WTC11 (cell line): ENCODE measurements around the gene SBNO2. TPM values are rescaled to one million over a fixed set of nuclear protein-coding genes. Genes with fewer than 3 reads are reported as not detected.

ENCODE experiments used
- ATAC-seq: fragments of 200-7000 bp; cut with Tn5 transposase; 2 replicates; pipeline ENCODE4 v1.10.0; 2021; ENCODE audit warnings: mild to moderate bottlenecking, moderate library complexity
- CTCF ChIA-PET: fragments of 300-600 bp; sonication (Branson Sonifier 250); formaldehyde crosslinking; loops from one replicate; lab custom pipeline; 2021; ENCODE audit warnings: antibody characterized with exemption; lab: Charles Lee
- POLR2A ChIA-PET: fragments of 350-600 bp; sonication (Branson Sonifier 250); formaldehyde crosslinking; loops from one replicate; lab custom pipeline; 2021; ENCODE audit warnings: antibody characterized with exemption; lab: Charles Lee
- DNase-seq: peaks from one replicate; pipeline ENCODE4 v3.0.0; 2021; ENCODE audit warnings: low spot score
- H3K27ac Mint-ChIP-seq: 2 replicates; pipeline ENCODE4 v1.8.0; 2021; ENCODE audit warnings: mixed read lengths
- H3K27me3 Mint-ChIP-seq: 2 replicates; pipeline ENCODE4 v1.8.0; 2021; ENCODE audit warnings: low read depth, mild to moderate bottlenecking, moderate library complexity, mixed read lengths
- H3K36me3 Mint-ChIP-seq: 2 replicates; pipeline ENCODE4 v1.8.0; 2021; ENCODE audit warnings: mixed read lengths
- H3K4me1 Mint-ChIP-seq: 2 replicates; pipeline ENCODE4 v1.8.0; 2022; ENCODE audit warnings: mixed read lengths
- H3K4me3 Mint-ChIP-seq: 2 replicates; pipeline ENCODE4 v1.8.0; 2021; ENCODE audit warnings: mild to moderate bottlenecking, moderate library complexity, mixed read lengths
- H3K9me3 Mint-ChIP-seq: 2 replicates; pipeline ENCODE4 v1.8.0; 2021; ENCODE audit warnings: mixed read lengths
- ATF1 ChIP-seq: sonication (generic); formaldehyde crosslinking; IDR thresholded peaks from 2 replicates; pipeline ENCODE4 v1.8.1; 2023; ENCODE audit warnings: mild to moderate bottlenecking, moderate library complexity, missing genetic modification reagents
- E2F1 ChIP-seq: sonication (generic); formaldehyde crosslinking; IDR thresholded peaks from 2 replicates; pipeline ENCODE4 v1.8.0; 2022; ENCODE audit warnings: mild to moderate bottlenecking, missing genetic modification reagents
- ELF4 ChIP-seq: sonication (generic); formaldehyde crosslinking; IDR thresholded peaks from 2 replicates; pipeline ENCODE4 v1.8.1; 2022; ENCODE audit warnings: low read depth, mild to moderate bottlenecking, moderate library complexity, missing genetic modification reagents
- ESRRA ChIP-seq: sonication (generic); formaldehyde crosslinking; IDR thresholded peaks from 2 replicates; pipeline ENCODE4 v1.8.1; 2022; ENCODE audit warnings: mild to moderate bottlenecking, missing genetic modification reagents, borderline replicate concordance
- GABPB1 ChIP-seq: sonication (generic); formaldehyde crosslinking; IDR thresholded peaks from 2 replicates; pipeline ENCODE4 v1.8.1; 2023; ENCODE audit warnings: mild to moderate bottlenecking, missing genetic modification reagents
- IRF1 ChIP-seq: sonication (generic); formaldehyde crosslinking; IDR thresholded peaks from 2 replicates; pipeline ENCODE4 v1.8.0; 2023; ENCODE audit warnings: missing genetic modification reagents
- IRF2 ChIP-seq: sonication (generic); formaldehyde crosslinking; IDR thresholded peaks from 2 replicates; pipeline ENCODE4 v1.8.0; 2022; ENCODE audit warnings: low read depth, missing genetic modification reagents, borderline replicate concordance
- JAZF1 ChIP-seq: fragments of 250-450 bp; sonication (Bioruptor Pico); IDR thresholded peaks from 2 replicates; pipeline ENCODE4 v1.9.0; 2021; ENCODE audit warnings: moderate library complexity, mild to moderate bottlenecking, inconsistent platforms
- MAX ChIP-seq: sonication (generic); formaldehyde crosslinking; IDR thresholded peaks from 2 replicates; pipeline ENCODE4 v1.8.0; 2022; ENCODE audit warnings: mild to moderate bottlenecking, missing genetic modification reagents
- MLX ChIP-seq: sonication (generic); formaldehyde crosslinking; IDR thresholded peaks from 2 replicates; pipeline ENCODE4 v1.8.1; 2023; ENCODE audit warnings: mild to moderate bottlenecking, missing genetic modification reagents, moderate library complexity
- NR1H2 ChIP-seq: sonication (generic); formaldehyde crosslinking; IDR thresholded peaks from 2 replicates; pipeline ENCODE4 v1.9.0; 2021; ENCODE audit warnings: mild to moderate bottlenecking, moderate library complexity, missing genetic modification reagents
- RELA ChIP-seq: sonication (generic); formaldehyde crosslinking; IDR thresholded peaks from 2 replicates; pipeline ENCODE4 v1.8.1; 2022; ENCODE audit warnings: missing genetic modification reagents, mild to moderate bottlenecking, borderline replicate concordance
- RORB ChIP-seq: fragments of 250-450 bp; sonication (Bioruptor Pico); IDR thresholded peaks from 2 replicates; pipeline ENCODE4 v1.9.0; 2021; ENCODE audit warnings: mild to moderate bottlenecking
- TP53 ChIP-seq: sonication (generic); formaldehyde crosslinking; IDR thresholded peaks from 2 replicates; pipeline ENCODE4 v1.8.1; 2023; ENCODE audit warnings: mild to moderate bottlenecking, missing genetic modification reagents
- ZNF138 ChIP-seq: sonication (generic); formaldehyde crosslinking; conservative IDR thresholded peaks from 2 replicates; pipeline ENCODE4 v1.8.1; 2022; ENCODE audit warnings: mild to moderate bottlenecking, moderate library complexity, missing genetic modification reagents
- ZNF396 ChIP-seq: fragments of 250-450 bp; sonication (Bioruptor Pico); IDR thresholded peaks from 2 replicates; pipeline ENCODE4 v1.8.0; 2021; ENCODE audit warnings: mild to moderate bottlenecking, moderate library complexity, borderline replicate concordance
- ZNF425 ChIP-seq: fragments of 250-450 bp; sonication (Bioruptor Pico); conservative IDR thresholded peaks from 2 replicates; pipeline ENCODE4 v1.9.0; 2021; ENCODE audit warnings: mild to moderate bottlenecking
- total RNA-seq: library from RNA; stranded (reverse); gene quantifications from 3 replicates; pipeline ENCODE4 v1.2.3, GENCODE V29; 2021
- TF ChIP-seq, protein P1 (sequence below): fragments of 250-450 bp; sonication (Bioruptor Pico); IDR thresholded peaks from 2 replicates; pipeline ENCODE4 v1.9.0; 2021; ENCODE audit warnings: mild to moderate bottlenecking

The SBNO2 gene
- total RNA-seq, 1 experiment from 2014 or later, result 57.3 TPM

GRCh38 chr19:1182727-1183126 lies 8.7 kb upstream of the SBNO2 start:
- H3K9me3 Mint-ChIP-seq, result no peaks in the 10 kb centered on the region
- H3K27me3 Mint-ChIP-seq, result no peaks in the 10 kb centered on the region
- H3K27ac Mint-ChIP-seq, result no peak overlapping the region
- CTCF ChIA-PET, result interaction anchor here (0.6 to 1.7 kb wide), 3 partner anchors 12 to 69 kb away, joined by 4 to 6 read pairs (median 5); no protein-coding TSS in a partner anchor
- H3K36me3 Mint-ChIP-seq, result no peaks in the 10 kb centered on the region
- DNase-seq (no peak), ATAC-seq (no peak)
- POLR2A ChIA-PET, result no interaction called here
- no peak overlapping the region for H3K4me3 Mint-ChIP-seq
- H3K4me1 Mint-ChIP-seq, result peaks cover 15% of the 10 kb centered on the region
- TF ChIP-seq MLX (CRISPR knock-in tag) (no peak), ATF1 (no peak), IRF2 (no peak), IRF1 (CRISPR knock-in tag) (no peak), ZNF138 (no peak)

- no peaks in the 10 kb centered on the region for H3K9me3 Mint-ChIP-seq
- H3K36me3 Mint-ChIP-seq, result no peaks in the 10 kb centered on the region
- TF ChIP-seq JAZF1 (CRISPR knock-in tag), result no peak
- no peak for TF ChIP-seq RORB (CRISPR knock-in tag)
- no peak for TF ChIP-seq IRF2
- no peak for TF ChIP-seq ELF4 (CRISPR knock-in tag)
- TF ChIP-seq MAX, result no peak
- no peak for TF ChIP-seq TP53
- TF ChIP-seq RELA (CRISPR knock-in tag), result no peak
- no peak for TF ChIP-seq ESRRA
- TF ChIP-seq E2F1 (CRISPR knock-in tag), result no peak
- TF ChIP-seq NR1H2 (CRISPR knock-in tag), result no peak
- TF ChIP-seq ZNF396 (CRISPR knock-in tag), result no peak
- TF ChIP-seq, protein P1, sequence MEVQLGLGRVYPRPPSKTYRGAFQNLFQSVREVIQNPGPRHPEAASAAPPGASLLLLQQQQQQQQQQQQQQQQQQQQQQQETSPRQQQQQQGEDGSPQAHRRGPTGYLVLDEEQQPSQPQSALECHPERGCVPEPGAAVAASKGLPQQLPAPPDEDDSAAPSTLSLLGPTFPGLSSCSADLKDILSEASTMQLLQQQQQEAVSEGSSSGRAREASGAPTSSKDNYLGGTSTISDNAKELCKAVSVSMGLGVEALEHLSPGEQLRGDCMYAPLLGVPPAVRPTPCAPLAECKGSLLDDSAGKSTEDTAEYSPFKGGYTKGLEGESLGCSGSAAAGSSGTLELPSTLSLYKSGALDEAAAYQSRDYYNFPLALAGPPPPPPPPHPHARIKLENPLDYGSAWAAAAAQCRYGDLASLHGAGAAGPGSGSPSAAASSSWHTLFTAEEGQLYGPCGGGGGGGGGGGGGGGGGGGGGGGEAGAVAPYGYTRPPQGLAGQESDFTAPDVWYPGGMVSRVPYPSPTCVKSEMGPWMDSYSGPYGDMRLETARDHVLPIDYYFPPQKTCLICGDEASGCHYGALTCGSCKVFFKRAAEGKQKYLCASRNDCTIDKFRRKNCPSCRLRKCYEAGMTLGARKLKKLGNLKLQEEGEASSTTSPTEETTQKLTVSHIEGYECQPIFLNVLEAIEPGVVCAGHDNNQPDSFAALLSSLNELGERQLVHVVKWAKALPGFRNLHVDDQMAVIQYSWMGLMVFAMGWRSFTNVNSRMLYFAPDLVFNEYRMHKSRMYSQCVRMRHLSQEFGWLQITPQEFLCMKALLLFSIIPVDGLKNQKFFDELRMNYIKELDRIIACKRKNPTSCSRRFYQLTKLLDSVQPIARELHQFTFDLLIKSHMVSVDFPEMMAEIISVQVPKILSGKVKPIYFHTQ (CRISPR knock-in tag), result no peak
- TF ChIP-seq GABPB1, result no peak
- TF ChIP-seq ZNF425 (CRISPR knock-in tag), result no peak
- POLR2A ChIA-PET, result no interaction called here
- CTCF ChIA-PET, result interaction anchor here (0.6 to 1.7 kb wide), 3 partner anchors 13 to 69 kb away, joined by 4 to 6 read pairs (median 5); no protein-coding TSS in a partner anchor
- no peaks in the 10 kb centered on the region for H3K27me3 Mint-ChIP-seq
- H3K27ac Mint-ChIP-seq, result peak overlapping the region; percentile 76
- no peak overlapping the region for H3K4me3 Mint-ChIP-seq
- no peak for DNase-seq
- peaks cover 15% of the 10 kb centered on the region for H3K4me1 Mint-ChIP-seq
- ATAC-seq, result no peak
Measured at GRCh38 chr19:1182068-1182467, 8.0 kb upstream of the SBNO2 start.
